HEK293 (cell line): Measurements from ENCODE around the gene ETV4.
A peak's percentile ranks its signal among the peaks of the same experiment; 100 is the strongest.

Experiments
- CTCF ChIA-PET: fragments of 350-600 bp; formaldehyde crosslinking; extraction: SDS; loops from one replicate; lab custom pipeline; 2021; ENCODE audit warnings: antibody characterized with exemption; lab: Yijun Ruan, JAX
- POLR2A ChIA-PET: fragments of 300-600 bp; formaldehyde crosslinking; extraction: SDS; loops from one replicate; lab custom pipeline; 2020; ENCODE audit warnings: antibody characterized with exemption, inconsistent platforms; lab: Yijun Ruan, JAX
- H3K27ac ChIP-seq: fragments of 200-500 bp; sonication (Bioruptor generic); 2 replicates; pipeline ENCODE4 v1.5.1; 2014; ENCODE audit warnings: low read depth, low read length, control low read depth, inconsistent platforms; ENCODE audit errors: extremely low read depth
- H3K36me3 ChIP-seq, 2 experiments: fragments of 200-500 bp in 1 of 2; sonication (Bioruptor generic) in 1 of 2; 1 replicate in 1 of 2; 2 replicates in 1 of 2; pipeline ENCODE4 v1.5.1; 2014 to 2017; ENCODE audit warnings: inconsistent platforms in 2 of 2, low read length in 2 of 2; ENCODE audit not compliant: control insufficient read depth in 2 of 2, insufficient read depth in 1 of 2
- H3K4me1 ChIP-seq: fragments of 200-500 bp; sonication (Bioruptor generic); 2 replicates; pipeline ENCODE4 v1.5.1; 2014; ENCODE audit warnings: mild to moderate bottlenecking, low read length, inconsistent platforms; ENCODE audit not compliant: control insufficient read depth, insufficient read depth
- H3K4me3 ChIP-seq: 2 replicates; pipeline ENCODE4 v1.5.1; 2011; ENCODE audit warnings: low read depth, mild to moderate bottlenecking, control low read depth, low read length, moderate library complexity
- H3K9me3 ChIP-seq: fragments of 200-500 bp; sonication (Bioruptor generic); 2 replicates; pipeline ENCODE4 v1.5.1; 2014; ENCODE audit warnings: low read depth, low read length, inconsistent platforms; ENCODE audit not compliant: control insufficient read depth, insufficient read depth
- HOXC10 ChIP-seq: sonication (generic); formaldehyde crosslinking; IDR thresholded peaks from 2 replicates; pipeline ENCODE4 v1.8.1; 2023; ENCODE audit warnings: mild to moderate bottlenecking, missing genetic modification reagents
- SP3 ChIP-seq: fragments of 450-650 bp; formaldehyde crosslinking; IDR thresholded peaks from 2 replicates; pipeline ENCODE4 v1.5.1; 2016; ENCODE audit warnings: missing biosample characterization, missing genetic modification characterization
- ZFP3 ChIP-seq: fragments of 450-650 bp; formaldehyde crosslinking; IDR thresholded peaks from 2 replicates; pipeline ENCODE4 v1.5.1; 2016; ENCODE audit warnings: low read depth, missing biosample characterization, missing genetic modification characterization
- ZNF146 ChIP-seq: fragments of 450-650 bp; formaldehyde crosslinking; IDR thresholded peaks from 2 replicates; pipeline ENCODE4 v1.5.1; 2016; ENCODE audit warnings: missing biosample characterization, missing genetic modification characterization
- ZNF157 ChIP-seq: fragments of 450-650 bp; formaldehyde crosslinking; IDR thresholded peaks from 2 replicates; pipeline ENCODE4 v1.5.1; 2016; ENCODE audit warnings: missing biosample characterization, missing genetic modification characterization
- ZNF211 ChIP-seq: fragments of 450-650 bp; formaldehyde crosslinking; IDR thresholded peaks from 2 replicates; pipeline ENCODE4 v1.5.1; 2016; ENCODE audit warnings: low read depth, missing biosample characterization, missing genetic modification characterization
- ZNF239 ChIP-seq: fragments of 450-650 bp; formaldehyde crosslinking; IDR thresholded peaks from 2 replicates; pipeline ENCODE4 v1.5.1; 2016; ENCODE audit warnings: missing biosample characterization, missing genetic modification characterization
- ZNF302 ChIP-seq: fragments of 450-650 bp; formaldehyde crosslinking; IDR thresholded peaks from 2 replicates; pipeline ENCODE4 v1.5.1; 2016; ENCODE audit warnings: missing biosample characterization, missing genetic modification characterization, low read depth
- ZNF37A ChIP-seq: fragments of 450-650 bp; IDR thresholded peaks from 2 replicates; pipeline ENCODE4 v1.5.1; 2018; ENCODE audit warnings: missing biosample characterization, missing genetic modification characterization
- ZNF404 ChIP-seq: fragments of 450-650 bp; formaldehyde crosslinking; IDR thresholded peaks from 2 replicates; pipeline ENCODE4 v1.5.1; 2017; ENCODE audit warnings: missing biosample characterization, missing genetic modification characterization
- ZNF423 ChIP-seq: fragments of 450-650 bp; formaldehyde crosslinking; IDR thresholded peaks from 2 replicates; pipeline ENCODE4 v1.5.1; 2016; ENCODE audit warnings: missing biosample characterization, missing genetic modification characterization
- ZNF510 ChIP-seq: fragments of 450-650 bp; formaldehyde crosslinking; IDR thresholded peaks from 2 replicates; pipeline ENCODE4 v1.5.1; 2018; ENCODE audit warnings: mild to moderate bottlenecking, missing genetic modification characterization, missing biosample characterization; ENCODE audit not compliant: insufficient replicate concordance
- ZNF521 ChIP-seq: fragments of 450-650 bp; formaldehyde crosslinking; IDR thresholded peaks from 2 replicates; pipeline ENCODE4 v1.5.1; 2017; ENCODE audit warnings: missing biosample characterization, mild to moderate bottlenecking, missing genetic modification characterization
- ZNF561 ChIP-seq: fragments of 450-650 bp; IDR thresholded peaks from 2 replicates; pipeline ENCODE4 v1.5.1; 2018; ENCODE audit warnings: missing biosample characterization, missing genetic modification characterization, borderline replicate concordance
- ZNF792 ChIP-seq: fragments of 450-650 bp; formaldehyde crosslinking; IDR thresholded peaks from 2 replicates; pipeline ENCODE4 v1.5.1; 2016; ENCODE audit warnings: missing biosample characterization, missing genetic modification characterization
- ZNF830 ChIP-seq: fragments of 450-650 bp; IDR thresholded peaks from 2 replicates; pipeline ENCODE4 v1.5.0; 2018; ENCODE audit warnings: missing biosample characterization, missing genetic modification characterization, low read depth, mild to moderate bottlenecking, moderate library complexity
- ZXDB ChIP-seq: fragments of 450-650 bp; formaldehyde crosslinking; IDR thresholded peaks from 2 replicates; pipeline ENCODE4 v1.5.1; 2016; ENCODE audit warnings: missing biosample characterization, missing genetic modification characterization
- TF ChIP-seq, protein P1 (sequence below): fragments of 450-650 bp; formaldehyde crosslinking; IDR thresholded peaks from 2 replicates; pipeline ENCODE4 v1.5.1; 2016; ENCODE audit warnings: missing biosample characterization, missing genetic modification characterization
- TF ChIP-seq, protein P2 (sequence below): fragments of 450-650 bp; formaldehyde crosslinking; IDR thresholded peaks from 2 replicates; pipeline ENCODE4 v1.5.1; 2016; ENCODE audit warnings: missing biosample characterization, missing genetic modification characterization, low read depth
- TF ChIP-seq, protein P3 (sequence below): fragments of 450-650 bp; formaldehyde crosslinking; IDR thresholded peaks from 2 replicates; pipeline ENCODE4 v1.5.1; 2016; ENCODE audit warnings: missing biosample characterization, missing genetic modification characterization
- TF ChIP-seq, protein P4 (sequence below): fragments of 450-650 bp; formaldehyde crosslinking; IDR thresholded peaks from 2 replicates; pipeline ENCODE4 v1.5.1; 2016; ENCODE audit warnings: missing biosample characterization, missing genetic modification characterization

The ETV4 gene

GRCh38 chr17:43482103-43483012 lies 63.8 kb downstream of the ETV4 start:
- no peak overlapping the region for H3K4me3 ChIP-seq
- H3K4me1 ChIP-seq = peaks cover 10% of the 10 kb centered on the region
- H3K36me3 ChIP-seq = no peaks in the 10 kb centered on the region; a peak in 1 of 3 replicates
- no peak overlapping the region for H3K27ac ChIP-seq
- POLR2A ChIA-PET = interaction anchor here (1.7 to 5.7 kb wide), 5 partner anchors 49 to 114 kb away, joined by 7 to 76 read pairs (median 40); partner anchors contain the start of gene ARL4D
- no peaks in the 10 kb centered on the region for H3K9me3 ChIP-seq
- CTCF ChIA-PET = interaction anchor here (0.6 to 11.9 kb wide), 29 partner anchors 8 to 391 kb away, joined by 3 to 406 read pairs (median 4); partner anchors contain the start of gene ARL4D
- TF ChIP-seq ZNF146 (tag by site-specific recombination) (no peak), ZNF302 (tag by site-specific recombination) (no peak), ZNF239 (tag by site-specific recombination) (no peak), ZNF830 (no peak), ZNF423 (tag by site-specific recombination) (no peak), ZNF404 (tag by site-specific recombination) (no peak), ZFP3 (tag by site-specific recombination) (no peak), ZNF792 (tag by site-specific recombination) (no peak), ZNF561 (tag by site-specific recombination) (no peak), ZNF211 (tag by site-specific recombination) (no peak), ZNF521 (no peak), ZNF37A (no peak), SP3 (no peak), ZNF510 (tag by site-specific recombination) (no peak)
- TF ChIP-seq, protein P1, sequence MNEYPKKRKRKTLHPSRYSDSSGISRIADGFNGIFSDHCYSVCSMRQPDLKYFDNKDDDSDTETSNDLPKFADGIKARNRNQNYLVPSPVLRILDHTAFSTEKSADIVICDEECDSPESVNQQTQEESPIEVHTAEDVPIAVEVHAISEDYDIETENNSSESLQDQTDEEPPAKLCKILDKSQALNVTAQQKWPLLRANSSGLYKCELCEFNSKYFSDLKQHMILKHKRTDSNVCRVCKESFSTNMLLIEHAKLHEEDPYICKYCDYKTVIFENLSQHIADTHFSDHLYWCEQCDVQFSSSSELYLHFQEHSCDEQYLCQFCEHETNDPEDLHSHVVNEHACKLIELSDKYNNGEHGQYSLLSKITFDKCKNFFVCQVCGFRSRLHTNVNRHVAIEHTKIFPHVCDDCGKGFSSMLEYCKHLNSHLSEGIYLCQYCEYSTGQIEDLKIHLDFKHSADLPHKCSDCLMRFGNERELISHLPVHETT (tag by site-specific recombination) = no peak
- TF ChIP-seq, protein P2, sequence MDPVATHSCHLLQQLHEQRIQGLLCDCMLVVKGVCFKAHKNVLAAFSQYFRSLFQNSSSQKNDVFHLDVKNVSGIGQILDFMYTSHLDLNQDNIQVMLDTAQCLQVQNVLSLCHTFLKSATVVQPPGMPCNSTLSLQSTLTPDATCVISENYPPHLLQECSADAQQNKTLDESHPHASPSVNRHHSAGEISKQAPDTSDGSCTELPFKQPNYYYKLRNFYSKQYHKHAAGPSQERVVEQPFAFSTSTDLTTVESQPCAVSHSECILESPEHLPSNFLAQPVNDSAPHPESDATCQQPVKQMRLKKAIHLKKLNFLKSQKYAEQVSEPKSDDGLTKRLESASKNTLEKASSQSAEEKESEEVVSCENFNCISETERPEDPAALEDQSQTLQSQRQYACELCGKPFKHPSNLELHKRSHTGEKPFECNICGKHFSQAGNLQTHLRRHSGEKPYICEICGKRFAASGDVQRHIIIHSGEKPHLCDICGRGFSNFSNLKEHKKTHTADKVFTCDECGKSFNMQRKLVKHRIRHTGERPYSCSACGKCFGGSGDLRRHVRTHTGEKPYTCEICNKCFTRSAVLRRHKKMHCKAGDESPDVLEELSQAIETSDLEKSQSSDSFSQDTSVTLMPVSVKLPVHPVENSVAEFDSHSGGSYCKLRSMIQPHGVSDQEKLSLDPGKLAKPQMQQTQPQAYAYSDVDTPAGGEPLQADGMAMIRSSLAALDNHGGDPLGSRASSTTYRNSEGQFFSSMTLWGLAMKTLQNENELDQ = no peak
- TF ChIP-seq, protein P3, sequence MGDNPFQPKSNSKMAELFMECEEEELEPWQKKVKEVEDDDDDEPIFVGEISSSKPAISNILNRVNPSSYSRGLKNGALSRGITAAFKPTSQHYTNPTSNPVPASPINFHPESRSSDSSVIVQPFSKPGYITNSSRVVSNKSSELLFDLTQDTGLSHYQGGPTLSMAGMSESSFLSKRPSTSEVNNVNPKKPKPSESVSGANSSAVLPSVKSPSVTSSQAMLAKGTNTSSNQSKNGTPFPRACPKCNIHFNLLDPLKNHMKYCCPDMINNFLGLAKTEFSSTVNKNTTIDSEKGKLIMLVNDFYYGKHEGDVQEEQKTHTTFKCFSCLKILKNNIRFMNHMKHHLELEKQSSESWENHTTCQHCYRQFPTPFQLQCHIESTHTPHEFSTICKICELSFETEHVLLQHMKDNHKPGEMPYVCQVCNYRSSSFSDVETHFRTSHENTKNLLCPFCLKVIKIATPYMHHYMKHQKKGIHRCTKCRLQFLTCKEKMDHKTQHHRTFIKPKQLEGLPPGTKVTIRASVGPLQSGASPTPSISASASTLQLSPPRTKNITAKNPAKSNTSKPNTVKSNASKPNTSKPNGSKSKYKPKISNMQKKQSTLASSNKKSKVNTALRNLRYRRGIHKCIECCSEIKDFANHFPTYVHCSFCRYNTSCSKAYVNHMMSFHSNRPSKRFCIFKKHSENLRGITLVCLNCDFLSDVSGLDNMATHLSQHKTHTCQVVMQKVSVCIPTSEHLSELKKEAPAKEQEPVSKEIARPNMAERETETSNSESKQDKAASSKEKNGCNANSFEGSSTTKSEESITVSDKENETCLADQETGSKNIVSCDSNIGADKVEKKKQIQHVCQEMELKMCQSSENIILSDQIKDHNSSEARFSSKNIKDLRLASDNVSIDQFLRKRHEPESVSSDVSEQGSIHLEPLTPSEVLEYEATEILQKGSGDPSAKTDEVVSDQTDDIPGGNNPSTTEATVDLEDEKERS (tag by site-specific recombination) = no peak

DNA sequence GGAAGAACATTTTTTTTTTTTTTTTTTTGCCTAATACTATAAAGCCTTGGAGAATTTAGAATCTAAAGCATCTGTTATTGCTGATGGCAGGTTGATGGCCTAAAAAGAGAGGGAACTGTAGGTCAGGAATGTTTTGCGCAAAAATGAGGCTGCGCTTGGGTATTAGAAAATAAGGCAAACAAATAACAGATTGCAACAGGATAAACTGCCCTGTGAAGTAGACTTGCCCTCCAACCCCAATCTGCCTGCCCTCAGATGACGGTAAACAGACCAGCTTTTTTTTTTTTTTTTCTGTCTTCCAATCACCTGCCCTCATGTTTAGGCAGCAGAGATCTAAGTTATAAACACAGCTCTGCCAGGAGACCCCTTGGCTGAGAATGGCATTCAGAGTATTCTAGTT lies 66.2 kb downstream of the ETV4 start:
- H3K9me3 ChIP-seq = no peaks in the 10 kb centered on the region
- no peak overlapping the region for H3K4me3 ChIP-seq
- TF ChIP-seq HOXC10 (CRISPR knock-in tag) (no peak), ZXDB (tag by site-specific recombination) (no peak), ZNF157 (tag by site-specific recombination) (no peak)
- TF ChIP-seq, protein P4, sequence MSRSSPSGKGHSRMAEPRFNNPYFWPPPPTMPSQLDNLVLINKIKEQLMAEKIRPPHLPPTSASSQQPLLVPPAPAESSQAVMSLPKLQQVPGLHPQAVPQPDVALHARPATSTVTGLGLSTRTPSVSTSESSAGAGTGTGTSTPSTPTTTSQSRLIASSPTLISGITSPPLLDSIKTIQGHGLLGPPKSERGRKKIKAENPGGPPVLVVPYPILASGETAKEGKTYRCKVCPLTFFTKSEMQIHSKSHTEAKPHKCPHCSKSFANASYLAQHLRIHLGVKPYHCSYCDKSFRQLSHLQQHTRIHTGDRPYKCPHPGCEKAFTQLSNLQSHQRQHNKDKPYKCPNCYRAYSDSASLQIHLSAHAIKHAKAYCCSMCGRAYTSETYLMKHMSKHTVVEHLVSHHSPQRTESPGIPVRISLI (tag by site-specific recombination) = 0 out of 2 replicates have a peak, but pooled peaks have one; percentile 1
- ChIA-PET POLR2A (interaction anchor here (0.6 kb wide), 1 partner anchor 111 kb away, joined by 3 read pairs; no protein-coding TSS in a partner anchor), CTCF (interaction anchor here (0.6 to 11.9 kb wide), 3 partner anchors 25 to 648 kb away, joined by 3 to 406 read pairs (median 3); partner anchors contain the start of gene ARL4D)
- H3K4me1 ChIP-seq = peaks cover 3% of the 10 kb centered on the region; the same call in 1 of the 2 replicates
- H3K36me3 ChIP-seq = no peaks in the 10 kb centered on the region
- H3K27ac ChIP-seq = no peak overlapping the region
